ENCODE results near the gene TCHHL1. TPM values are rescaled to one million over a fixed set of nuclear protein-coding genes. Genes with fewer than 3 reads are reported as not detected.

TCHHL1 gene
- total RNA-seq, 4 donors from 2014 or later, result not detected

- DNase-seq (ENCODE audit: extremely low spot score), result peak; percentile 66
- Histone ChIP-seq H3K4me3 (no peak overlapping the region), H3K27ac (replicated peaks in 1 of 4) (no peak overlapping the region), H3K36me3 (no peaks in the 10 kb centered on the region), H3K27me3 (peaks cover 0 to 25% (median 0%) of the 10 kb centered on the region in 4 donors), H3K9me3 (no peaks in the 10 kb centered on the region), H3K4me1 (no peaks in the 10 kb centered on the region)
- TF ChIP-seq, protein P1, sequence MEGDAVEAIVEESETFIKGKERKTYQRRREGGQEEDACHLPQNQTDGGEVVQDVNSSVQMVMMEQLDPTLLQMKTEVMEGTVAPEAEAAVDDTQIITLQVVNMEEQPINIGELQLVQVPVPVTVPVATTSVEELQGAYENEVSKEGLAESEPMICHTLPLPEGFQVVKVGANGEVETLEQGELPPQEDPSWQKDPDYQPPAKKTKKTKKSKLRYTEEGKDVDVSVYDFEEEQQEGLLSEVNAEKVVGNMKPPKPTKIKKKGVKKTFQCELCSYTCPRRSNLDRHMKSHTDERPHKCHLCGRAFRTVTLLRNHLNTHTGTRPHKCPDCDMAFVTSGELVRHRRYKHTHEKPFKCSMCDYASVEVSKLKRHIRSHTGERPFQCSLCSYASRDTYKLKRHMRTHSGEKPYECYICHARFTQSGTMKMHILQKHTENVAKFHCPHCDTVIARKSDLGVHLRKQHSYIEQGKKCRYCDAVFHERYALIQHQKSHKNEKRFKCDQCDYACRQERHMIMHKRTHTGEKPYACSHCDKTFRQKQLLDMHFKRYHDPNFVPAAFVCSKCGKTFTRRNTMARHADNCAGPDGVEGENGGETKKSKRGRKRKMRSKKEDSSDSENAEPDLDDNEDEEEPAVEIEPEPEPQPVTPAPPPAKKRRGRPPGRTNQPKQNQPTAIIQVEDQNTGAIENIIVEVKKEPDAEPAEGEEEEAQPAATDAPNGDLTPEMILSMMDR (IDR thresholded peaks at IDR 0.05), result no peak
- TF ChIP-seq POLR2AphosphoS5 (IDR thresholded peaks at IDR 0.05) (no peak), EP300 (IDR thresholded peaks at IDR 0.05) (no peak), POLR2A (IDR thresholded peaks at IDR 0.05; ENCODE audit: low read depth) (no peak)
- WGBS, result 90% methylated on average over 4 of the region's 24 CpGs
- intact Hi-C loops (cut with DNase I), result no loop called here
These were observed 9.9 kb downstream of the TCHHL1 start for GRCh38 chr1:152078831-152079441.

DNA sequence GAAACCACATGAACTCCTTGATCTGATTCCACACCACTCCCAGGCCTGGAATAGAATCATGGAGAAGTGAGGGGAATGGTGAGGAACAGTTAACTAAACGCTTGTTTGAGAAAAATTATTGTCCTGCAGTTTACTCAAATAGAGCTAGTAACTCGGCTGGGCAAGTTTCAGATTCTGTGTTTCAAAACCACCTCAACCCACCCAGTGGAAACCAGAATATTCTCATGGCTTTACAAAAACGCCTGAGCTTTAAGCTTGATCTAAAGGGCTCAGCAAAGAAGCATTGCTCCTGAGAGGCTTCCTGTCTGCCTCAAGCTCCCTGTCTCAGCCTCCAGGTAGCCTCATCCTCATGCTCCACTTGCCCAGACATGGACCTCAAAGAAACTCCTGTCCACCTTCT lies 16.6 kb downstream of the TCHHL1 start:
- 92% methylated on average over 3 of the region's 3 CpGs for WGBS
- peaks cover 0 to 8% (median 0%) of the 10 kb centered on the region in 4 donors for H3K27me3 ChIP-seq
- intact Hi-C loops (cut with DNase I), result no loop called here

GRCh38 chr1:152071123-152071522 lies 17.7 kb downstream of the TCHHL1 start:
- intact Hi-C loops (cut with DNase I), result no loop called here
- Histone ChIP-seq H3K9me3 (no peaks in the 10 kb centered on the region), H3K4me1 (no peaks in the 10 kb centered on the region), H3K27me3 (peaks cover 0 to 8% (median 0%) of the 10 kb centered on the region in 4 donors), H3K36me3 (no peaks in the 10 kb centered on the region), H3K4me3 (no peak overlapping the region), H3K27ac (replicated peaks in 1 of 4) (no peak overlapping the region)
- WGBS, result 66% methylated on average over 3 of the region's 3 CpGs
- DNase-seq (ENCODE audit: extremely low spot score), result no peak
- TF ChIP-seq EP300 (IDR thresholded peaks at IDR 0.05) (no peak), POLR2AphosphoS5 (IDR thresholded peaks at IDR 0.05) (no peak), POLR2A (IDR thresholded peaks at IDR 0.05; ENCODE audit: low read depth) (no peak)
- TF ChIP-seq, protein P1 (IDR thresholded peaks at IDR 0.05), result no peak

More for the DNA sequence above, 16.6 kb downstream of the TCHHL1 start:
- no peaks in the 10 kb centered on the region for H3K9me3 ChIP-seq
- H3K4me3 ChIP-seq, result no peak overlapping the region
- no peaks in the 10 kb centered on the region for H3K36me3 ChIP-seq
- no peak for DNase-seq (ENCODE audit: extremely low spot score)
- no peak overlapping the region for H3K27ac ChIP-seq (replicated peaks in 1 of 4)
- H3K4me1 ChIP-seq, result no peaks in the 10 kb centered on the region
- TF ChIP-seq POLR2A (IDR thresholded peaks at IDR 0.05; ENCODE audit: low read depth) (no peak), EP300 (IDR thresholded peaks at IDR 0.05) (no peak), POLR2AphosphoS5 (IDR thresholded peaks at IDR 0.05) (no peak)
- TF ChIP-seq, protein P1 (IDR thresholded peaks at IDR 0.05), result no peak

GRCh38 chr1:152067929-152068328 lies 20.9 kb downstream of the TCHHL1 start:
- TF ChIP-seq POLR2AphosphoS5 (IDR thresholded peaks at IDR 0.05), result no peak
- TF ChIP-seq, protein P1 (IDR thresholded peaks at IDR 0.05), result no peak
- TF ChIP-seq EP300 (IDR thresholded peaks at IDR 0.05), result no peak
- no peak for TF ChIP-seq POLR2A (IDR thresholded peaks at IDR 0.05; ENCODE audit: low read depth)
- 58% methylated on average over 1 of the region's 1 CpG for WGBS
- intact Hi-C loops (cut with DNase I), result no loop called here

GRCh38 chr1:152067150-152067549 lies 21.7 kb downstream of the TCHHL1 start:
- H3K36me3 ChIP-seq, result no peaks in the 10 kb centered on the region
- H3K27me3 ChIP-seq, result peaks cover 0 to 4% (median 0%) of the 10 kb centered on the region in 4 donors
- H3K27ac ChIP-seq (replicated peaks in 1 of 4), result no peak overlapping the region
- intact Hi-C loops (cut with DNase I), result no loop called here
- no peak for DNase-seq (ENCODE audit: extremely low spot score)
- no peaks in the 10 kb centered on the region for H3K9me3 ChIP-seq
- H3K4me1 ChIP-seq, result no peaks in the 10 kb centered on the region
- H3K4me3 ChIP-seq, result no peak overlapping the region
- no peak for TF ChIP-seq POLR2A (IDR thresholded peaks at IDR 0.05; ENCODE audit: low read depth)
- TF ChIP-seq EP300 (IDR thresholded peaks at IDR 0.05), result no peak
- TF ChIP-seq POLR2AphosphoS5 (IDR thresholded peaks at IDR 0.05), result no peak
- TF ChIP-seq, protein P1 (IDR thresholded peaks at IDR 0.05), result no peak

More at GRCh38 chr1:152067929-152068328, 20.9 kb downstream of the TCHHL1 start:
- no peaks in the 10 kb centered on the region for H3K4me1 ChIP-seq
- H3K36me3 ChIP-seq, result no peaks in the 10 kb centered on the region
- H3K27ac ChIP-seq (replicated peaks in 1 of 4), result no peak overlapping the region
- H3K27me3 ChIP-seq, result peaks cover 0 to 8% (median 0%) of the 10 kb centered on the region in 4 donors
- no peak overlapping the region for H3K4me3 ChIP-seq
- DNase-seq (ENCODE audit: extremely low spot score), result peak; percentile 14
- no peaks in the 10 kb centered on the region for H3K9me3 ChIP-seq

Data from esophagus muscularis mucosa (tissue), 4 donors.